A673 (cell line): Measurements from ENCODE around the gene CTIF.

Source experiments
- CTCF ChIP-seq: fragments of 300-800, 200-600 bp; sonication (generic); conservative IDR thresholded peaks from 2 replicates; pipeline ENCODE4 v1.5.1; 2017; ENCODE audit warnings: low read depth, mild to moderate bottlenecking, antibody characterized with exemption, low read length, moderate library complexity, mixed read lengths
- EZH2 ChIP-seq: fragments of 200-600 bp; sonication (generic); IDR thresholded peaks from 2 replicates; pipeline ENCODE4 v1.6.1; 2017; ENCODE audit warnings: borderline replicate concordance, low read depth, mild to moderate bottlenecking, mixed read lengths, antibody characterized with exemption, low read length; ENCODE audit not compliant: poor library complexity, severe bottlenecking

GRCh38 chr18:48730010-48730409 is 191.2 kb downstream of the CTIF start:
- TF ChIP-seq CTCF (no peak), EZH2 (no peak)
